ENCODE results near the gene NELFB. TPM values are rescaled to one million over a fixed set of nuclear protein-coding genes. Genes with fewer than 3 reads are reported as not detected.

The NELFB gene
- total and polyA plus RNA-seq, 9 of the 15 experiments (the other 6 are each of a cell fraction or from before 2014, with no cell fraction given) = 0.24 to 84.0 (median 29.7) TPM

GRCh38 chr9:137286975-137287383 lies 31.9 kb downstream of the NELFB start (continued):
- TF ChIP-seq YBX1 (IDR thresholded peaks at IDR 0.05) (no peak), CREB1 (IDR thresholded peaks at IDR 0.05) (no peak), CREB1 (CRISPR knock-in tag; IDR thresholded peaks at IDR 0.05) (peak; percentile 58; the same call in 1 of the 2 replicates), ZNF586 (CRISPR knock-in tag; conservative IDR thresholded peaks at IDR 0.05) (no peak), HEY1 (CRISPR knock-in tag; IDR thresholded peaks at IDR 0.05; ENCODE audit: borderline replicate concordance) (no peak), MNT (conservative IDR thresholded peaks at IDR 0.05) (peak; percentile 62 to 78; a peak in 3 of 4 replicates), MYC (IDR thresholded peaks at IDR 0.05; ENCODE audit: low read depth, low read length) (peak; percentile 93), MYC (CRISPR knock-in tag; IDR thresholded peaks at IDR 0.05; ENCODE audit: borderline replicate concordance, low read depth) (no peak), RAD51 (IDR thresholded peaks at IDR 0.05; ENCODE audit: borderline replicate concordance, low read depth) (peak; percentile 9; the same call in 1 of the 2 replicates), JUND (IDR thresholded peaks at IDR 0.05; ENCODE audit: borderline replicate concordance, low read depth, low read length) (0 out of 2 replicates have a peak, but pooled peaks have one; percentile 45), JUND (tag; IDR thresholded peaks at IDR 0.05; ENCODE audit: borderline replicate concordance, low read depth, low read length) (no peak), LARP7 (IDR thresholded peaks at IDR 0.05) (no peak), ZNF133 (CRISPR knock-in tag; IDR thresholded peaks at IDR 0.05) (no peak), E2F6 (IDR thresholded peaks at IDR 0.05; ENCODE audit: borderline replicate concordance in 1 of 2, extremely low read depth in 1 of 2, insufficient read depth in 1 of 2, insufficient read length in 1 of 2, low read depth in 1 of 2, low read length in 1 of 2, poor library complexity in 1 of 2, severe bottlenecking in 1 of 2) (peak; percentile 69 to 92), FOXJ3 (CRISPR knock-in tag; IDR thresholded peaks at IDR 0.05) (no peak), ETV5 (CRISPR knock-in tag; IDR thresholded peaks at IDR 0.05; ENCODE audit: low read depth) (0 out of 2 replicates have a peak, but pooled peaks have one; percentile 26), NBN (IDR thresholded peaks at IDR 0.05; ENCODE audit: low read depth) (peak; percentile 24; the same call in 1 of the 2 replicates), EP400 (IDR thresholded peaks at IDR 0.05) (peak; percentile 68; the same call in 1 of the 2 replicates), HDAC2 (IDR thresholded peaks at IDR 0.05) (0 out of 2 replicates have a peak, but pooled peaks have one; percentile 25), HDAC3 (IDR thresholded peaks at IDR 0.05; ENCODE audit: borderline replicate concordance, partially characterized antibody) (no peak), SMC3 (conservative IDR thresholded peaks at IDR 0.05; ENCODE audit: insufficient read depth, low read depth, low read length) (peak; percentile 78), BHLHE40 (IDR thresholded peaks at IDR 0.05; ENCODE audit: low read length) (peak; percentile 30; the same call in 1 of the 2 replicates), SAFB (IDR thresholded peaks at IDR 0.05; ENCODE audit: borderline replicate concordance, low read depth, low read length) (no peak)
- TF ChIP-seq, protein P1, sequence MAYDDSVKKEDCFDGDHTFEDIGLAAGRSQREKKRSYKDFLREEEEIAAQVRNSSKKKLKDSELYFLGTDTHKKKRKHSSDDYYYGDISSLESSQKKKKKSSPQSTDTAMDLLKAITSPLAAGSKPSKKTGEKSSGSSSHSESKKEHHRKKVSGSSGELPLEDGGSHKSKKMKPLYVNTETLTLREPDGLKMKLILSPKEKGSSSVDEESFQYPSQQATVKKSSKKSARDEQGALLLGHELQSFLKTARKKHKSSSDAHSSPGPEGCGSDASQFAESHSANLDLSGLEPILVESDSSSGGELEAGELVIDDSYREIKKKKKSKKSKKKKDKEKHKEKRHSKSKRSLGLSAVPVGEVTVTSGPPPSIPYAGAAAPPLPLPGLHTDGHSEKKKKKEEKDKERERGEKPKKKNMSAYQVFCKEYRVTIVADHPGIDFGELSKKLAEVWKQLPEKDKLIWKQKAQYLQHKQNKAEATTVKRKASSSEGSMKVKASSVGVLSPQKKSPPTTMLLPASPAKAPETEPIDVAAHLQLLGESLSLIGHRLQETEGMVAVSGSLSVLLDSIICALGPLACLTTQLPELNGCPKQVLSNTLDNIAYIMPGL (CRISPR knock-in tag; IDR thresholded peaks at IDR 0.05) = no peak
- TF ChIP-seq, protein P2, sequence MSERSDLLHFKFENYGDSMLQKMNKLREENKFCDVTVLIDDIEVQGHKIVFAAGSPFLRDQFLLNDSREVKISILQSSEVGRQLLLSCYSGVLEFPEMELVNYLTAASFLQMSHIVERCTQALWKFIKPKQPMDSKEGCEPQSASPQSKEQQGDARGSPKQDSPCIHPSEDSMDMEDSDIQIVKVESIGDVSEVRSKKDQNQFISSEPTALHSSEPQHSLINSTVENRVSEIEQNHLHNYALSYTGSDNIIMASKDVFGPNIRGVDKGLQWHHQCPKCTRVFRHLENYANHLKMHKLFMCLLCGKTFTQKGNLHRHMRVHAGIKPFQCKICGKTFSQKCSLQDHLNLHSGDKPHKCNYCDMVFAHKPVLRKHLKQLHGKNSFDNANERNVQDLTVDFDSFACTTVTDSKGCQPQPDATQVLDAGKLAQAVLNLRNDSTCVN (CRISPR knock-in tag; IDR thresholded peaks at IDR 0.05) = no peak
